ENCODE data around the gene CBY1.
A peak's percentile ranks its signal among the peaks of the same experiment; 100 is the strongest.

DNA sequence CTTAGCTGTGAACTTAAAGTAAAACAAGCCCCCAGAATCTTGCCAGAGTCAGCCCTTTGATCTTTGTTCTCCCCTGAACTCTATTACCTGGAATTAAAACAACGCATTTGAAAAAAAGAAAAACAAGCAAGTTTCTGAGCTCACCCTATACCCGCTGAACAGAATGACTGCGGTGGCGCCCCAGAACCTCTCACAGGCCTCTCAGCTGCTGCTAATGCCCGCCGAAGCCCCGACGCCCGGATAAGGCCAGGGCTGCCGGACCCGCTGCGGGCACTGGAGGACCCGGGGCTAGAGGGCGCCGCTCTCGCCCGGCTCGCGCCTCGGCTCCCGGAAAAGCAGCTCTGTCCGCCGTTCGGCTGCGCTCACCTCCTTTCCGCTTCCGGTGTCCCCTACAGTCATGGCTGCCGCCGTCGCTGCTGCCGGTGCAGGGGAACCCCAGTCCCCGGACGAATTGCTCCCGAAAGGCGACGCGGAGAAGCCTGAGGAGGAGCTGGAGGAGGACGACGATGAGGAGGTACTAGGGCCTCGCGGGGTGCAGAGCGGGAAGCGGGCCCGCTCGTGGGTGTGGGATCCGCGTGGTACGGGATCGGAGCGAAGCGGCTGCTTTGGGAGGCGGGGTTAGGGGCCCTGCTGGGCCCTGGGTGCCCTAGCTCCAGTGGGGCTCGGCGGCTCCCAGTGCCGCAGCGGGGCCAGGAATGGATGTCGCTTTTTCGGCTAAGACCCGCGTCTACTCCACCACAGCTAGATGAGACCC lies 25.3 kb downstream of the CBY1 start, which contains the start of gene TOMM22:
- no peak for TF ChIP-seq RAD21 (IDR thresholded peaks at IDR 0.05; ENCODE audit: low read length)
- TF ChIP-seq GATA2 (CRISPR knock-in tag; IDR thresholded peaks at IDR 0.05), result no peak
- TF ChIP-seq, protein P1, sequence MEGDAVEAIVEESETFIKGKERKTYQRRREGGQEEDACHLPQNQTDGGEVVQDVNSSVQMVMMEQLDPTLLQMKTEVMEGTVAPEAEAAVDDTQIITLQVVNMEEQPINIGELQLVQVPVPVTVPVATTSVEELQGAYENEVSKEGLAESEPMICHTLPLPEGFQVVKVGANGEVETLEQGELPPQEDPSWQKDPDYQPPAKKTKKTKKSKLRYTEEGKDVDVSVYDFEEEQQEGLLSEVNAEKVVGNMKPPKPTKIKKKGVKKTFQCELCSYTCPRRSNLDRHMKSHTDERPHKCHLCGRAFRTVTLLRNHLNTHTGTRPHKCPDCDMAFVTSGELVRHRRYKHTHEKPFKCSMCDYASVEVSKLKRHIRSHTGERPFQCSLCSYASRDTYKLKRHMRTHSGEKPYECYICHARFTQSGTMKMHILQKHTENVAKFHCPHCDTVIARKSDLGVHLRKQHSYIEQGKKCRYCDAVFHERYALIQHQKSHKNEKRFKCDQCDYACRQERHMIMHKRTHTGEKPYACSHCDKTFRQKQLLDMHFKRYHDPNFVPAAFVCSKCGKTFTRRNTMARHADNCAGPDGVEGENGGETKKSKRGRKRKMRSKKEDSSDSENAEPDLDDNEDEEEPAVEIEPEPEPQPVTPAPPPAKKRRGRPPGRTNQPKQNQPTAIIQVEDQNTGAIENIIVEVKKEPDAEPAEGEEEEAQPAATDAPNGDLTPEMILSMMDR (IDR thresholded peaks at IDR 0.05), result peak; percentile 61
- TF ChIP-seq, protein P2, sequence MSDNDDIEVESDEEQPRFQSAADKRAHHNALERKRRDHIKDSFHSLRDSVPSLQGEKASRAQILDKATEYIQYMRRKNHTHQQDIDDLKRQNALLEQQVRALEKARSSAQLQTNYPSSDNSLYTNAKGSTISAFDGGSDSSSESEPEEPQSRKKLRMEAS (IDR thresholded peaks at IDR 0.05; ENCODE audit: low read depth), result peak; percentile 67
- TF ChIP-seq, protein P3, sequence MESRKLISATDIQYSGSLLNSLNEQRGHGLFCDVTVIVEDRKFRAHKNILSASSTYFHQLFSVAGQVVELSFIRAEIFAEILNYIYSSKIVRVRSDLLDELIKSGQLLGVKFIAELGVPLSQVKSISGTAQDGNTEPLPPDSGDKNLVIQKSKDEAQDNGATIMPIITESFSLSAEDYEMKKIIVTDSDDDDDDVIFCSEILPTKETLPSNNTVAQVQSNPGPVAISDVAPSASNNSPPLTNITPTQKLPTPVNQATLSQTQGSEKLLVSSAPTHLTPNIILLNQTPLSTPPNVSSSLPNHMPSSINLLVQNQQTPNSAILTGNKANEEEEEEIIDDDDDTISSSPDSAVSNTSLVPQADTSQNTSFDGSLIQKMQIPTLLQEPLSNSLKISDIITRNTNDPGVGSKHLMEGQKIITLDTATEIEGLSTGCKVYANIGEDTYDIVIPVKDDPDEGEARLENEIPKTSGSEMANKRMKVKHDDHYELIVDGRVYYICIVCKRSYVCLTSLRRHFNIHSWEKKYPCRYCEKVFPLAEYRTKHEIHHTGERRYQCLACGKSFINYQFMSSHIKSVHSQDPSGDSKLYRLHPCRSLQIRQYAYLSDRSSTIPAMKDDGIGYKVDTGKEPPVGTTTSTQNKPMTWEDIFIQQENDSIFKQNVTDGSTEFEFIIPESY (IDR thresholded peaks at IDR 0.05; ENCODE audit: borderline replicate concordance, low read depth), result peak; percentile 33; the same call in 1 of the 2 replicates
- TF ChIP-seq, protein P4, sequence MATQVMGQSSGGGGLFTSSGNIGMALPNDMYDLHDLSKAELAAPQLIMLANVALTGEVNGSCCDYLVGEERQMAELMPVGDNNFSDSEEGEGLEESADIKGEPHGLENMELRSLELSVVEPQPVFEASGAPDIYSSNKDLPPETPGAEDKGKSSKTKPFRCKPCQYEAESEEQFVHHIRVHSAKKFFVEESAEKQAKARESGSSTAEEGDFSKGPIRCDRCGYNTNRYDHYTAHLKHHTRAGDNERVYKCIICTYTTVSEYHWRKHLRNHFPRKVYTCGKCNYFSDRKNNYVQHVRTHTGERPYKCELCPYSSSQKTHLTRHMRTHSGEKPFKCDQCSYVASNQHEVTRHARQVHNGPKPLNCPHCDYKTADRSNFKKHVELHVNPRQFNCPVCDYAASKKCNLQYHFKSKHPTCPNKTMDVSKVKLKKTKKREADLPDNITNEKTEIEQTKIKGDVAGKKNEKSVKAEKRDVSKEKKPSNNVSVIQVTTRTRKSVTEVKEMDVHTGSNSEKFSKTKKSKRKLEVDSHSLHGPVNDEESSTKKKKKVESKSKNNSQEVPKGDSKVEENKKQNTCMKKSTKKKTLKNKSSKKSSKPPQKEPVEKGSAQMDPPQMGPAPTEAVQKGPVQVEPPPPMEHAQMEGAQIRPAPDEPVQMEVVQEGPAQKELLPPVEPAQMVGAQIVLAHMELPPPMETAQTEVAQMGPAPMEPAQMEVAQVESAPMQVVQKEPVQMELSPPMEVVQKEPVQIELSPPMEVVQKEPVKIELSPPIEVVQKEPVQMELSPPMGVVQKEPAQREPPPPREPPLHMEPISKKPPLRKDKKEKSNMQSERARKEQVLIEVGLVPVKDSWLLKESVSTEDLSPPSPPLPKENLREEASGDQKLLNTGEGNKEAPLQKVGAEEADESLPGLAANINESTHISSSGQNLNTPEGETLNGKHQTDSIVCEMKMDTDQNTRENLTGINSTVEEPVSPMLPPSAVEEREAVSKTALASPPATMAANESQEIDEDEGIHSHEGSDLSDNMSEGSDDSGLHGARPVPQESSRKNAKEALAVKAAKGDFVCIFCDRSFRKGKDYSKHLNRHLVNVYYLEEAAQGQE (IDR thresholded peaks at IDR 0.05; ENCODE audit: low read depth, low read length), result no peak; the same call in 1 of the 2 replicates

Measured in SK-N-SH (cell line).